Muscle layer of colon (tissue), 2 donors: ENCODE results near the gene PET100.
"Not testable (repeated sequence)": the region's sequence is repeated elsewhere in the genome, so short reads cannot be mapped to it uniquely, and the experiment has no call there.

ENCODE experiments used
- H3K27ac ChIP-seq: one replicate; pipeline ENCODE4 v1.7.0; 2013; ENCODE audit warnings: low read depth, mild to moderate bottlenecking, low read length, moderate library complexity
- H3K27me3 ChIP-seq, 2 donors: one replicate each; pipeline ENCODE4 v1.7.0; 2013; ENCODE audit warnings: low read length in 2 of 2, mild to moderate bottlenecking in 2 of 2; ENCODE audit not compliant: insufficient read depth in 2 of 2, control insufficient read depth in 1 of 2
- H3K36me3 ChIP-seq: one replicate; pipeline ENCODE4 v1.7.0; 2013; ENCODE audit warnings: mild to moderate bottlenecking, low read length; ENCODE audit not compliant: insufficient read depth
- H3K4me1 ChIP-seq: one replicate; pipeline ENCODE4 v1.7.0; 2013; ENCODE audit warnings: mild to moderate bottlenecking, low read length; ENCODE audit not compliant: insufficient read depth
- H3K4me3 ChIP-seq, 2 donors: one replicate each; pipeline ENCODE4 v1.7.0; 2013; ENCODE audit warnings: low read length in 2 of 2, low read depth in 1 of 2, mild to moderate bottlenecking in 1 of 2, moderate library complexity in 1 of 2
- H3K9ac ChIP-seq: one replicate; pipeline ENCODE4 v1.7.0; 2013; ENCODE audit warnings: low read length
- H3K9me3 ChIP-seq: one replicate; pipeline ENCODE4 v1.7.0; 2013; ENCODE audit warnings: mild to moderate bottlenecking, low read length
- donor health status: abdominal sarcoma.
- donor health status: Adenocarcinoma of cecum.

PET100 gene

GRCh38 chr19:7637374-7638256 is 8.0 kb downstream of the PET100 start:
- Histone ChIP-seq H3K27me3 (peaks cover 8 to 38% of the 10 kb centered on the region in 2 donors), H3K36me3 (no peaks in the 10 kb centered on the region), H3K4me3 (no peak overlapping the region), H3K9ac (no peak overlapping the region), H3K4me1 (no peaks in the 10 kb centered on the region), H3K27ac (no peak overlapping the region), H3K9me3 (no peaks in the 10 kb centered on the region)

GRCh38 chr19:7638802-7639465 is 9.3 kb downstream of the PET100 start:
- Histone ChIP-seq H3K9me3 (no peaks in the 10 kb centered on the region), H3K4me1 (no peaks in the 10 kb centered on the region), H3K4me3 (no peak overlapping the region), H3K27me3 (peaks cover 8 to 49% of the 10 kb centered on the region in 2 donors), H3K27ac (no peak overlapping the region), H3K36me3 (no peaks in the 10 kb centered on the region), H3K9ac (no peak overlapping the region)

- Histone ChIP-seq H3K4me1 (no peaks in the 10 kb centered on the region), H3K27me3 (peaks cover 8 to 56% of the 10 kb centered on the region in 2 donors), H3K9me3 (no peaks in the 10 kb centered on the region), H3K27ac (no peak overlapping the region), H3K36me3 (no peaks in the 10 kb centered on the region), H3K9ac (no peak overlapping the region), H3K4me3 (no peak overlapping the region)
These were observed 10.3 kb downstream of the PET100 start for GRCh38 chr19:7639863-7640348.

GRCh38 chr19:7640803-7641202 is 11.2 kb downstream of the PET100 start:
- Histone ChIP-seq H3K9ac (no peak overlapping the region), H3K36me3 (no peaks in the 10 kb centered on the region), H3K27me3 (peaks cover 8 to 58% of the 10 kb centered on the region in 2 donors), H3K27ac (no peak overlapping the region), H3K4me3 (no peak overlapping the region), H3K4me1 (no peaks in the 10 kb centered on the region), H3K9me3 (no peaks in the 10 kb centered on the region)

- Histone ChIP-seq H3K4me1 (no peaks in the 10 kb centered on the region), H3K4me3 (no peak overlapping the region), H3K9me3 (no peaks in the 10 kb centered on the region), H3K9ac (no peak overlapping the region), H3K27ac (no peak overlapping the region), H3K36me3 (no peaks in the 10 kb centered on the region), H3K27me3 (peaks cover 8 to 57% of the 10 kb centered on the region in 2 donors)
These were observed 12.0 kb downstream of the PET100 start for GRCh38 chr19:7641290-7642276.

GRCh38 chr19:7642295-7643030 is 12.9 kb downstream of the PET100 start:
- Histone ChIP-seq H3K4me1 (no peaks in the 10 kb centered on the region), H3K9me3 (no peaks in the 10 kb centered on the region), H3K9ac (no peak overlapping the region), H3K36me3 (no peaks in the 10 kb centered on the region), H3K27me3 (peaks cover 8 to 54% of the 10 kb centered on the region in 2 donors), H3K27ac (no peak overlapping the region), H3K4me3 (no peak overlapping the region)

GRCh38 chr19:7643031-7643415 is 13.4 kb downstream of the PET100 start:
- H3K4me1 ChIP-seq: no peaks in the 10 kb centered on the region
- no peaks in the 10 kb centered on the region for H3K36me3 ChIP-seq
- peaks cover 8 to 49% of the 10 kb centered on the region in 2 donors for H3K27me3 ChIP-seq
- no peak overlapping the region for H3K27ac ChIP-seq
- H3K4me3 ChIP-seq: no peak overlapping the region
- no peaks in the 10 kb centered on the region for H3K9me3 ChIP-seq
- H3K9ac ChIP-seq: no peak overlapping the region

GRCh38 chr19:7643629-7644549 is 14.3 kb downstream of the PET100 start:
- not testable (repeated sequence) for H3K9me3 ChIP-seq, H3K9ac ChIP-seq, H3K4me1 ChIP-seq, H3K4me3 ChIP-seq, H3K36me3 ChIP-seq, H3K27ac ChIP-seq
- H3K27me3 ChIP-seq: peaks cover 8 to 43% of the 10 kb centered on the region in 2 donors

- Histone ChIP-seq H3K27me3 (peaks cover 5 to 36% of the 10 kb centered on the region in 2 donors), H3K4me3 (no peak overlapping the region), H3K27ac (no peak overlapping the region), H3K4me1 (no peaks in the 10 kb centered on the region), H3K36me3 (no peaks in the 10 kb centered on the region), H3K9ac (no peak overlapping the region), H3K9me3 (no peaks in the 10 kb centered on the region)
These were observed 14.9 kb downstream of the PET100 start for GRCh38 chr19:7644550-7644877.

- Histone ChIP-seq H3K36me3 (no peaks in the 10 kb centered on the region), H3K27ac (no peak overlapping the region), H3K9me3 (no peaks in the 10 kb centered on the region), H3K27me3 (peaks cover 0 to 37% of the 10 kb centered on the region in 2 donors), H3K9ac (no peak overlapping the region), H3K4me3 (no peak overlapping the region), H3K4me1 (no peaks in the 10 kb centered on the region)
These were observed 15.6 kb downstream of the PET100 start for GRCh38 chr19:7645163-7645562.
